Measurements from ENCODE around the gene NFX1.

- TF ChIP-seq CTCF (optimal IDR thresholded peaks at IDR 0.05 in 1 of 3, IDR thresholded peaks at IDR 0.05 in 1 of 3, conservative IDR thresholded peaks at IDR 0.05 in 1 of 3; ENCODE audit: extremely low read depth in 1 of 3, insufficient read depth in 2 of 3, low read length in 3 of 3) (peak; percentile 60 to 79 (median 75)), EZH2 (IDR thresholded peaks at IDR 0.05; ENCODE audit: low read length) (no peak)
These were observed 3.2 kb upstream of the NFX1 start for GRCh38 chr9:33287087-33287490.

Data from keratinocyte (primary cell).